Measurements from ENCODE around the gene MYH1. TPM values are rescaled to one million over a fixed set of nuclear protein-coding genes. Genes with fewer than 3 reads are reported as not detected.

Gene MYH1
- total RNA-seq, 2 experiments from 2014 or later: not detected

DNA sequence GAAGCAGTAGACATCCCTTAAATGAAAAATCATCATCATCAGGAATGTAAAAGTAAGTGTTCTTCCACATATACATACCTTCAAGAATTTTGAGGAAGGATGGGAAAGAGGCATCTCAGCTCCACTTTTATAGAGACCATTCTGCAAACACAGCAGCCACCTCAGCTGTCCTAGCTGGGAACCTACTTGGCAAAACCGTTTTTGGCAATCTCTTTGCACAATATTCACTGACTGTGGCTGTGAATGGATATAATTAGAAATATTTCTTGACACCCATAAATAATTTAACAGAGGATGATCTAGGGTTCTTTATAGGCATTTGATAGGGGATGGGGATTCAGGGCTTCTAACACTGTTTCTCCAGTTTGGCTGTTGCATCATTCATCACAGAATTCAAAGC lies 48.9 kb downstream of the MYH1 start, which contains the start of gene MYH4:
Gene MYH4 (minus strand): TSS at position 101 of the 400 bp plus-strand sequence. CDS start 2,814 bp downstream, outside the sequence.
- no peak for DNase-seq
- H3K4me3 ChIP-seq (ENCODE audit: low read length): no peak within 1 kb of the TSS
- H3K4me1 ChIP-seq (ENCODE audit: insufficient read depth, low read length): no peaks in the 10 kb centered on the region
- ATAC-seq (ENCODE audit: poor library complexity): no peak
- H3K36me3 ChIP-seq (ENCODE audit: insufficient read depth, low read length): no peaks in the 10 kb centered on the region
- H3K27me3 Mint-ChIP-seq: no peaks in the 10 kb centered on the region
- POLR2A ChIA-PET: no interaction called here
- H3K27me3 ChIP-seq (ENCODE audit: control insufficient read depth in 1 of 2, insufficient read depth in 2 of 2, low read length in 2 of 2): no peaks in the 10 kb centered on the region
- no peaks in the 10 kb centered on the region for H3K4me1 Mint-ChIP-seq (ENCODE audit: low read depth)
- H3K9me3 Mint-ChIP-seq: no peaks in the 10 kb centered on the region
- TF ChIP-seq, protein P1, sequence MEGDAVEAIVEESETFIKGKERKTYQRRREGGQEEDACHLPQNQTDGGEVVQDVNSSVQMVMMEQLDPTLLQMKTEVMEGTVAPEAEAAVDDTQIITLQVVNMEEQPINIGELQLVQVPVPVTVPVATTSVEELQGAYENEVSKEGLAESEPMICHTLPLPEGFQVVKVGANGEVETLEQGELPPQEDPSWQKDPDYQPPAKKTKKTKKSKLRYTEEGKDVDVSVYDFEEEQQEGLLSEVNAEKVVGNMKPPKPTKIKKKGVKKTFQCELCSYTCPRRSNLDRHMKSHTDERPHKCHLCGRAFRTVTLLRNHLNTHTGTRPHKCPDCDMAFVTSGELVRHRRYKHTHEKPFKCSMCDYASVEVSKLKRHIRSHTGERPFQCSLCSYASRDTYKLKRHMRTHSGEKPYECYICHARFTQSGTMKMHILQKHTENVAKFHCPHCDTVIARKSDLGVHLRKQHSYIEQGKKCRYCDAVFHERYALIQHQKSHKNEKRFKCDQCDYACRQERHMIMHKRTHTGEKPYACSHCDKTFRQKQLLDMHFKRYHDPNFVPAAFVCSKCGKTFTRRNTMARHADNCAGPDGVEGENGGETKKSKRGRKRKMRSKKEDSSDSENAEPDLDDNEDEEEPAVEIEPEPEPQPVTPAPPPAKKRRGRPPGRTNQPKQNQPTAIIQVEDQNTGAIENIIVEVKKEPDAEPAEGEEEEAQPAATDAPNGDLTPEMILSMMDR (IDR thresholded peaks at IDR 0.05): no peak
- no peak within 1 kb of the TSS for H3K4me3 Mint-ChIP-seq
- CTCF ChIA-PET: no interaction called here
- intact Hi-C loops (cut with DNase I, micrococcal nuclease): no loop called here
- no peak within 1 kb of the TSS for H3K27ac Mint-ChIP-seq
- no peaks in the 10 kb centered on the region for H3K9me3 ChIP-seq (ENCODE audit: control insufficient read depth in 1 of 2, insufficient read depth in 1 of 2, low read length in 2 of 2)
- no peaks in the 10 kb centered on the region for H3K36me3 Mint-ChIP-seq (ENCODE audit: low read depth)
- H3K27ac ChIP-seq (ENCODE audit: low read depth in 1 of 2, low read length in 2 of 2): no peak within 1 kb of the TSS

DNA sequence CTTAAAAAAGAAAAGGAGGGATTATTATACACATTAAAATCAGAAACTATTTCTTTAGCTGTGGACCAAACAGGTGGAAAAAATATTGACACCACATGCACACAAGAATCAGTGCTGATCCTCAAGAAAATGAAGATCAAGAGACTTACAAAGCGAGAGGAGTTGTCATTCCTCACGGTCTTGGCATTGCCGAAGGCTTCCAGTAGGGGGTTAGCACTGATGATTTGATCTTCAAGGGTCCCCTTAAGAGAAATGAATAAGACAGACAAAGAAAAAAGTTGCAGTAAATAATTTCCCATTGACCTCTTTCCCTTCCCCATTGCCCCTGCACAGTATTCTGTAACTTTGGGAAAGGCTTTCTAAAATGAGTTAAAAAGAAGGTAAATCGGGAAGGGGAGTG lies 54.9 kb downstream of the MYH1 start:
- no peak overlapping the region for H3K4me3 ChIP-seq (ENCODE audit: low read length)
- H3K4me3 Mint-ChIP-seq: no peak overlapping the region
- TF ChIP-seq, protein P1 (IDR thresholded peaks at IDR 0.05): no peak
- H3K4me1 Mint-ChIP-seq (ENCODE audit: low read depth): no peaks in the 10 kb centered on the region
- no peaks in the 10 kb centered on the region for H3K9me3 ChIP-seq (ENCODE audit: control insufficient read depth in 1 of 2, insufficient read depth in 1 of 2, low read length in 2 of 2)
- no peaks in the 10 kb centered on the region for H3K27me3 Mint-ChIP-seq
- H3K36me3 ChIP-seq (ENCODE audit: insufficient read depth, low read length): no peaks in the 10 kb centered on the region
- H3K4me1 ChIP-seq (ENCODE audit: insufficient read depth, low read length): no peaks in the 10 kb centered on the region
- H3K27me3 ChIP-seq (ENCODE audit: control insufficient read depth in 1 of 2, insufficient read depth in 2 of 2, low read length in 2 of 2): no peaks in the 10 kb centered on the region
- CTCF ChIA-PET: no interaction called here
- no peaks in the 10 kb centered on the region for H3K36me3 Mint-ChIP-seq (ENCODE audit: low read depth)
- no peak overlapping the region for H3K27ac ChIP-seq (ENCODE audit: low read depth in 1 of 2, low read length in 2 of 2)
- intact Hi-C loops (cut with DNase I, micrococcal nuclease): no loop called here
- H3K9me3 Mint-ChIP-seq: no peaks in the 10 kb centered on the region
- POLR2A ChIA-PET: no interaction called here
- ATAC-seq (ENCODE audit: poor library complexity) (no peak), DNase-seq (no peak)
- no peak overlapping the region for H3K27ac Mint-ChIP-seq

DNA sequence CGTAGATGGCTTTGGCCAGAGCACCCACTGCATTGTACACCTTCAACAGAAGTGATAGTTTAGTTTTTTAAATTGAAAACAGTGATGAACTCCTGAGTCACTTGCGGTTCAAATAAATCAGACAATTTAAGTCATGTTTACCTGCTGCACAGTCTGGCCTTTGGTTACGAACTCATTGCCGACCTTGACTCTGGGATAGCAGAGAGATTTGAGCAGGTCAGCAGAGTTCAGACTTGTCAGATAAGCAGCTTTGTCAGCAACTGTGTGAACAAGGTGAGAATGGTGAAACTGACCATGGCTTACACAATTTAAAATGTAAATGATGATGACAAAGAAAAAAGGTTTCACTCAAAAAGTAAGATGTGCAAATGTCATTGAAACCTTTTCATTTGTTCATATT lies 58.3 kb downstream of the MYH1 start:
- Histone ChIP-seq H3K27me3 (ENCODE audit: control insufficient read depth in 1 of 2, insufficient read depth in 2 of 2, low read length in 2 of 2) (no peaks in the 10 kb centered on the region), H3K27ac (ENCODE audit: low read depth in 1 of 2, low read length in 2 of 2) (no peak overlapping the region), H3K36me3 (ENCODE audit: insufficient read depth, low read length) (no peaks in the 10 kb centered on the region), H3K9me3 (ENCODE audit: control insufficient read depth in 1 of 2, insufficient read depth in 1 of 2, low read length in 2 of 2) (no peaks in the 10 kb centered on the region), H3K4me1 (ENCODE audit: insufficient read depth, low read length) (no peaks in the 10 kb centered on the region), H3K4me3 (ENCODE audit: low read length) (no peak overlapping the region)
- Mint-ChIP-seq H3K4me3 (no peak overlapping the region), H3K4me1 (ENCODE audit: low read depth) (no peaks in the 10 kb centered on the region), H3K27ac (no peak overlapping the region), H3K27me3 (no peaks in the 10 kb centered on the region), H3K36me3 (ENCODE audit: low read depth) (no peaks in the 10 kb centered on the region), H3K9me3 (no peaks in the 10 kb centered on the region)
- ChIA-PET POLR2A (no interaction called here), CTCF (no interaction called here)
- TF ChIP-seq, protein P1 (IDR thresholded peaks at IDR 0.05): no peak
- DNase-seq (no peak), ATAC-seq (ENCODE audit: poor library complexity) (no peak)
- intact Hi-C loops (cut with DNase I, micrococcal nuclease): no loop called here
